Measurements from ENCODE around the gene FZD8.

The FZD8 gene

DNA sequence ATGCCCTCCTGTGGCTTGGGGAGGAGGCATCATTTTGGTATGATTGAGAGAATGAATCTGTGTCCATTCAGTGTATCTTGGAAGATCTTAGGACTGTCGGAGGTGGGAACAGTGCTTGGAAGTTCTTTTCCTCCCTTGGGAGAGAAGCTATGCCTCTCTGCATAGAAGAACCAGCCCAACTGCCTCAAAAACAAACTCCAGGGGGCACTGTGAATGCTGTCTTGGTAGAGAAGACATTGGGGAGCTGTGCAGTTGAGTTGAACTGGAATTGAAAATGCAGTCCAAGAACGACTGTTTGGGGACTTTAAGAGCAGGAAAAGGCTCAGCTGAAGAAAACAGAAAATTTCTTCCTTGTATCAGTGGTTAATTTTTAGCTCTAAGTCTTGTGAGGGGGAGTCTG, 41.9 kb downstream of the FZD8 start:
- H3K27me3 Mint-ChIP-seq = peaks cover 28% of the 10 kb centered on the region
- no peaks in the 10 kb centered on the region for H3K36me3 Mint-ChIP-seq (ENCODE audit: low read depth)
- H3K4me3 Mint-ChIP-seq = no peak overlapping the region
- H3K27ac Mint-ChIP-seq = no peak overlapping the region
- DNase-seq (no peak), ATAC-seq (no peak)
- no peaks in the 10 kb centered on the region for H3K4me1 Mint-ChIP-seq
- H3K9me3 Mint-ChIP-seq = no peaks in the 10 kb centered on the region

DNA sequence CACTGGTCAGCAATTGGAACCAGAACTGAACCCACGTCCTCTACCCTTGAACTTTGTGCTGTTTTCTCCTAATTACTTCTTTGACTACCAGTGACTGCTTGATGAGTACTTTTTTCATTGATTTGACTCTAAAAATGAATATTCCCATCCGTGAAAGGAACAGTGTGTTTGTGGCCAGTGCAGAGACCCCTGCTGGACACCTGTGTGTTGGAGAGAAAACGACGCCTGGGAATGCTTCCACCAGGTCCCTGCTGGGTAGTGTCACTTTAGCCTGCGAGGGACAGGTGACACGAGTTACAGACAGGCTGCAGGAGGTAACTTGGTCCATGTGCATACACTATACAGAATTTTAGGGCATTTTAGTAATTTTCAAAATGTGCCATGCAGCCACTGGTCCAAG, 43.7 kb downstream of the FZD8 start:
- H3K4me3 Mint-ChIP-seq = no peak overlapping the region
- ATAC-seq (no peak), DNase-seq (no peak)
- no peaks in the 10 kb centered on the region for H3K9me3 Mint-ChIP-seq
- no peaks in the 10 kb centered on the region for H3K36me3 Mint-ChIP-seq (ENCODE audit: low read depth)
- H3K27me3 Mint-ChIP-seq = peaks cover 17% of the 10 kb centered on the region
- no peak overlapping the region for H3K27ac Mint-ChIP-seq
- no peaks in the 10 kb centered on the region for H3K4me1 Mint-ChIP-seq

- Mint-ChIP-seq H3K36me3 (ENCODE audit: low read depth) (no peaks in the 10 kb centered on the region), H3K27ac (no peak overlapping the region), H3K9me3 (peaks cover 16% of the 10 kb centered on the region), H3K4me3 (no peak overlapping the region), H3K4me1 (no peaks in the 10 kb centered on the region), H3K27me3 (peaks cover 12% of the 10 kb centered on the region)
- no peak for DNase-seq
- no peak for ATAC-seq
Measured at GRCh38 chr10:35595106-35595505, 47.0 kb downstream of the FZD8 start.

- no peaks in the 10 kb centered on the region for H3K36me3 Mint-ChIP-seq (ENCODE audit: low read depth)
- DNase-seq (no peak), ATAC-seq (no peak)
- no peak overlapping the region for H3K4me3 Mint-ChIP-seq
- peaks cover 16% of the 10 kb centered on the region for H3K9me3 Mint-ChIP-seq
- H3K27me3 Mint-ChIP-seq = peaks cover 12% of the 10 kb centered on the region
- H3K27ac Mint-ChIP-seq = no peak overlapping the region
- no peaks in the 10 kb centered on the region for H3K4me1 Mint-ChIP-seq
Measured at GRCh38 chr10:35594115-35595079, 47.7 kb downstream of the FZD8 start.

DNA sequence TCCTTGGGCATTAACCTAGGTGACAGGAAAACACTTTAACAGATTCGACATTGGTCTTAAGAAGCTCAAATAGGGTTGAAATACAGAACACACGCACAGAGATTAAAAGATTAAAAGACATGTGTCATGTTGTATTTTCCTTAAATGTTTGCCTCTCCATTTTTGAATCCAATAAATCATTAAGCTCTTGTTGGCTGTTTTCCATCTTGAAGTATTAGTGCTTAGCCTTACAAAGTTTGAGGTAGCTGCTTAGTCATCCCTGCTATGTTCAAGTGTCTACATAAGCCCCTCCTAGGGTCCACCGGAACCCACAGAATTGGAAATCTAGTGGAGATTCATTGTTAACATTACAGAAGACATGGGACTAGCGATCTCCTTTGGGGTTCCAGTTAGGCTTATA, 49.7 kb downstream of the FZD8 start:
- H3K9me3 Mint-ChIP-seq = peaks cover 16% of the 10 kb centered on the region
- no peak overlapping the region for H3K27ac Mint-ChIP-seq
- H3K36me3 Mint-ChIP-seq (ENCODE audit: low read depth) = no peaks in the 10 kb centered on the region
- H3K4me1 Mint-ChIP-seq = no peaks in the 10 kb centered on the region
- ATAC-seq (no peak), DNase-seq (no peak)
- H3K4me3 Mint-ChIP-seq = no peak overlapping the region
- peaks cover 9% of the 10 kb centered on the region for H3K27me3 Mint-ChIP-seq

DNA sequence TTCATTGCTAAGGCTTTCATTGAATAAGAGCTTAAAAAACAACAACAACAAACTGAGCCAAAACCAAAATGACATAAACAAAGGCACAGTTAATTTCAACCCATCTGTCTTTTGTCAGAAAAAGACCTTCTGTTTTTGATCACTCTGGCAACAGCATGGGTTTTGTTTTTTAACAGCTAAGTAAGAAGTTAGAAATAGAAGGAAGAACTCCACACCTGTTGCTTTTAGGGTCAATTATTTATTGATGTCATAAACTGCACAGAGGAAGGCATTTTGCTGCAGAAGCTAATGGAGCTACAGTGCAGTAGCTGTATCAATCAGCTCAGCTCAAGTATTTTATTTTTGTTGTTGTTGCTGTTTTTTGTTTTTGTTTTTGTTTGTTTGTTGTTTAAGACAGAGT, 53.3 kb downstream of the FZD8 start:
- H3K27ac Mint-ChIP-seq = no peak overlapping the region
- peaks cover 16% of the 10 kb centered on the region for H3K9me3 Mint-ChIP-seq
- no peak for DNase-seq
- H3K27me3 Mint-ChIP-seq = peaks cover 15% of the 10 kb centered on the region
- ATAC-seq = no peak
- no peaks in the 10 kb centered on the region for H3K36me3 Mint-ChIP-seq (ENCODE audit: low read depth)
- H3K4me3 Mint-ChIP-seq = no peak overlapping the region
- no peaks in the 10 kb centered on the region for H3K4me1 Mint-ChIP-seq
